ENCODE measurements around the gene OARD1.

The OARD1 gene

DNA sequence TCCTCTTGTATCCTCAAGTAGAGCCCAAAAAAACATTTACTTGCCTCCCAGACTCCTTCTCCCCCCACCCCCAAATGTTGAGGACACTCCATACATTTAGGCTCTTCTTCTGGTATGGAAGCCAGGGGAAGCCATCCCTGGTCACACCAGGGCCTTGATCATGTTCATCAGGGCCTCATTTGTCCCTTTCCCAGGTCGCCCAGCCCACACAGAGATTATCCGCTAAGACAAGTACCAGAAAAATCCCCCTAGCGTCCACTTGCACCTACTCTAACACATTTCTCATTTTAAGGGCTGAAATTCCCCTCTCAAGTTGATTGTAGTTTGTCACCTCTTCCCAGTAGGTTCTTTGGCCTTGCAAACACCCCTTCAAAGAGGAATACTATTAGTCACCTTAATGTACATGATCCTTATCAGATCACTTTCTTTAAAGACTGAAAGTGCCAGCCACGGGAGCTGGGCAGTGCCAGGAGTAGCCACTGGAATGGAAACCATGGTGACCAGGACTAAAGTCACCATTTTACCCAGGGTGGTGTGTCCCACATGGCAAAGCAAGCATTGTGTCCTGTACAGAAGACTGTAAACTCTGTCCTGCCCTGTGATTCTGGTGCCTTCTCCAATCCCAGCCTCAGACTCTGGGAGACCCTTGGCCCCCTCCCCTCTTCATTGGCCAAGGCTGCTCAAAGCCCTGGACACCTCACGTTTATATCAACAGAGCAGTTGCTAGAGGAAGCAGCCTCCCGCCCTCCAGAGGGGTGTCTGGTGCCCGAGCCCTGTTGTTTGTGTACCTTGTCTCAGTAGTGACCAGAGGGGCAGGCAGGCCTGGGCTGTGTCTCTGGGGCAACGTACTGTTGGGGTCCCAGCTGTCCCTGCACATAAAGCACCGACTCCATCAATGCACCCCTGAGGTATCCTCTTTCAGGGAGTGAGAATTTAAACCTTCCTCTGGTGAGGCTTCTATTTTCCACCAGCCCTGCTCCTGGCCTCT, 24.1 kb downstream of the OARD1 start:
- no peak for DNase-seq

DNA sequence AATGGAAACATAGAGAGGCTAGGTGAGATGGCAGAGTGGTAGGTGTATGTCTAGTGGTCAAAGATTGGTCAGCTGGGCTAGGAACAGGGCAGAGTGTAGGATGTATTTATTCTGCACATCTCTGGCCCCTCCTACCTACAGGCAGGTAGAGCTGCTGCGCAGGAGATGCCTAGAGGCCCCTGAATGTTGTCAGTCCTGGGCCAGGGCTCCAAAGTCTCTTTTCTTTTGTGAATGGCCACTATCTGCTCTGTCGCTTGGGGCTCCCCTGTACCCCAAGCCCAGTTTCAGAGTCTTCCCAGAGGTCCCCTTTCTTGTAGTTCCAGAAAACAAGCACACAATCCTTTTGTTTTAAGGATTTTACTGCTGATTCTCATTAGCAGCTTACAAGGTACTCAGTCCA, 24.9 kb downstream of the OARD1 start:
- DNase-seq, result no peak

DNA sequence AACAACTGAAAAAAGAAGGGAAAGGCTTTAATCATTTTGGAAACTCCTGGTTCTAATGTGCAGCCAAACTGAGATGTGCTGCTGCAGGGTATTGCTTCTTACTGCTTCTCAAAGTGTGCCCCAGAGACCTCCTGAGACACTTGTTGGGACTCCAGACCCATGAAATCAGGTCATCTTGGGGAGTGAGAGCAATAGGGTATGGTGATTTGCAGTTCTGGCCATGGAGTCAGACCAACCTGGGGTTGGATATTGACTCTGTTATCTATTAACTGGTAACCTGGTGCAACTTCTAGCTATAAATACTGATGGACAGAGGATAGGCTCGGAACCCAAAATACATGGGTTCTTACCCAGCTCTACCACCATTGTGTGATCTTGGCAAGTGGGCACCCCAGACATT, 26.1 kb downstream of the OARD1 start:
- DNase-seq, result no peak

DNA sequence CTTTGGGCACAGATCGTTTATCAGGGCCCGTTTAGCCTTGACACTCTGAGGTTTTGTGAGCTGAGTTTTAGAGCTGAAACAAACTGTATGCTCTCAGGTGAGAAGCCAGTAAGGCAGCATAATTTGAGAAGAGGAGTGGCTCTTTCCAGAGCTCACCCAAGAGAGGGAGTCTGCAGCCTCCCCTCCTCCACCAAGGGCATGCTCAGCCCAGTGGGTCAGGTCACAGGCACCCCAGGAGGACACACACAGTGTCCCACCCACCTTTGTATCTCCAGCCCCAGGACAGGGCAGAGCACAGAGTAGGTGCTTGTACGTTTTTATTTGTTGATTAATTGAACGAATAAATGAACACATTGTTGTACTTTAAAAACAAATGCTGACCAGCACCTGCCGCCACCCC, 26.5 kb downstream of the OARD1 start:
- no peak for DNase-seq

DNA sequence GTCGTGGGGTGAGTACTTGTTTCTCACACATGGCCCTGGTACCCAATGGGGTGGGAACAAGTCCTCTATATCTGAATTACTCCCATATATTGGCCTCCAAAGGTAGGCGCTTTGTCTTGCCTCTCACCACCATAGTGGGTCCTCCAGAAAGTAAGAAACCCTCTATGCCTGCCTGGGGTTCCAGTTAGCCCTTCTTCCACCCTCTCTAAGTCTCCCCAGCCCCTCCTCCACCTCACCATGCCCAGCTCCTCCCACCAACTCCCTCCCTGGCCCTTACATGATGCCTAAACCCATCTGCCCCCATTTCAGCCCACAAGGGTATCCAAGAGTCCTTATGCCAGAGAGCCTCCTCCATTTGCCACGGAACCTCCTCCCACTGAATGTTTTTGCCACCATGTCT, 29.0 kb downstream of the OARD1 start:
- DNase-seq, result no peak

DNA sequence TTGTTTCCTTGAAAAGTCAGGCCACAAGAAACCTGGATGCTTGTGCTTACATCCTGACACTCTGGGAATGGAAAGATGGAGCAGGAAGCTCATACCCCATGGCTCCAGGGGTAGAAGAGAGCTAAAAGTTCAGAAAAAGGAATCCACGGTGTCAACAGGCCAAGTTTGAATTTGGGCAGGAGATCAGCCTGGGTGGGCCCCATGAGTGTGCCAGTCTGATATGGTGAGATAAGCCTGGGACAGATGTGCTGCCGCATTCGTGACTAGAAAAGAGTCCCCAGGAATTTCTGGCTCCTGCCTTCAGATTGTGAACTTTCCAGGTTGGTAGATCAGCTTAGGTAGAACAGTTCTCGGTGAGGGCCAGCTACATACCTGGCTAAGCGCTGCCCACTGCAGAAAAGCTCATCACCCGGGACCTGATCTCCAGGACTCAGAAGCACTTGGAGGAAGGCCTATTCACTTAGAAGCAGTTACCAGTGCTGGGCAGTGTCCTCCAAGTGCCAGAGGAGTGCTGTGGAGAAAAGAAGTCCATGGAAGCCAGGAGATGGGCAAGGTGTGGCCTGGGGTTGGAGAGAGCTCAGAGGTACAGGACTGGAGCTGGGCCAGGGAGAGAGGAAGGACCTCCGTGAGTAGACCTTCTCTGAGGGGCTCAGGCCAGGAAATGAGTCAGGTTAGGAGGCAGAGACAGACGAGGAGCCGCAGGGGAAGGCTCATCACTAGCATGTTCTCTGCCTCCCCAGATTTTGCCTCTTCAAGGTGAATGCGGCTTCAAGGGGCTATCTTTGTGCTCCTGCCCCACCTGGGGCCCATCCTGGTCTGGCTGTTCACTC, 29.7 kb downstream of the OARD1 start, which contains the start of gene TSPO2:
TSPO2 (plus strand) TSS at position 242 of the 830 bp plus-strand sequence; CDS start at position 761, 519 bp downstream.
- DNase-seq, result no peak

DNA sequence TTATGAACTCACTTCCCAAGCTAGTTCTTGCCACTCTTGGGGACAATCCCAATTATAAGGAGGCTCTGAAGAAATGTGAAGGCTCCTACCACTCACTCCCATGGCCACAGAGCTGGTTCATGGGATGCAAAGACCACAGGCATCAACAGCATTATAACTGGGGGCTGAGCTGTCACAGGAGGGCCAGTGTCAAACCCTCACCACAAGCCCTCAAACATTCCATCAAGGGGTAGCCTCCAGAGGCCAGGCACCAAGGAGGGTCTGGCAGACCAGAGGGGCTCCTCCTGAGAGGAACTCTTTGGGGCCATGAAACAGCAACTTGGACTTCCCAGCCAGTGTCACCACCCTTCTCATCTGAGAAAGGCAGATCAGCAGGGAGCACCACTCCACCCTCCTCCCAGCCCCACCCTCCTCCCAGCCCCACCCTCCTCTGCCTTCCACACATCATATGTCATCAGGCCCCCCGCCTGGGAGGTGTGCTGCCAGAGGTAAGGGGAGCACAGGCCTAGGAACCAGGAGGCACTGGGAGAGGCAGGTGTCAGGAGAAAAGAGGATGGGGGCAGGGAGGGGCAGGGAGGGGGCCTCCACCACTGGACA, 31.1 kb downstream of the OARD1 start:
- no peak for DNase-seq

DNA sequence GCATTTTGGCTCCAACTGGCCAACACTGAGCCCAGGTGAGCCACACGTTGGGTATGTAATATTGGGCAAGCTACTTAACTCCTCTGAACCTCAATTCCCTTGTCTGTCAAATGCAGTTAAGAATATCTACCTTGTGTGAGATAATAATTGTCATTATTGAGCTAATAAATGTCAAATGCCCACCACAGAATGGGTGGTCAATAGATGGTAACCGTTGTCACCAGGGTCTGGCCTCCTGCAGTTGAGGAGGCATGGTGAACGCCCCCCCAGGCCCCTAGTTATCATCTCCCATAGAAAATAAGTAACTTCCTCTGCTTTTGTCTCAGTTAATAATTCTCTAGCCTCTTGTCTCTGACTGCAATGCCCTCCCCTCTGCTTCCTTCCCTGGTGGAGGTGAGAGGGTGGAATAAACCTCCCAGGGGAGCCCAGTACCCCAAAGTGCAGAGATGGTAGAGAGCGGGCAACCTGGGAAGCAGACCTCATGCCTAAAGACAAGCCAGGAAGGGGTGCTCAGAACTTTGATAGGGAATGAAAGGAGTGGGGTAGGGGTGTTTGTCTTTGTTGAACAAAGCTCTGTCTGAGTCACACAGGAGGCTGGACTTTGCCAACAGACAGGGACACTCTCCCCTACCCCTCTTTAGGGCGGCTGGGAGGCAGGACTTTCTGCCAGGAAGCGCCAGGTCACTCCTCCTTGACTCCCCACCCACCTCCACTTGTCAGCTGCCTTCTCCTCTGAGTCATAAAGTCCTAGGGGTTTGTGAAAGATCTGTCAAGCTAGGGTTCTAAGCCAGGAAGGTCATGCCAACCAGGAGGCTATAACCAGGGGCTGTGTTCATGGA, 31.8 kb downstream of the OARD1 start:
- DNase-seq, result no peak

DNA sequence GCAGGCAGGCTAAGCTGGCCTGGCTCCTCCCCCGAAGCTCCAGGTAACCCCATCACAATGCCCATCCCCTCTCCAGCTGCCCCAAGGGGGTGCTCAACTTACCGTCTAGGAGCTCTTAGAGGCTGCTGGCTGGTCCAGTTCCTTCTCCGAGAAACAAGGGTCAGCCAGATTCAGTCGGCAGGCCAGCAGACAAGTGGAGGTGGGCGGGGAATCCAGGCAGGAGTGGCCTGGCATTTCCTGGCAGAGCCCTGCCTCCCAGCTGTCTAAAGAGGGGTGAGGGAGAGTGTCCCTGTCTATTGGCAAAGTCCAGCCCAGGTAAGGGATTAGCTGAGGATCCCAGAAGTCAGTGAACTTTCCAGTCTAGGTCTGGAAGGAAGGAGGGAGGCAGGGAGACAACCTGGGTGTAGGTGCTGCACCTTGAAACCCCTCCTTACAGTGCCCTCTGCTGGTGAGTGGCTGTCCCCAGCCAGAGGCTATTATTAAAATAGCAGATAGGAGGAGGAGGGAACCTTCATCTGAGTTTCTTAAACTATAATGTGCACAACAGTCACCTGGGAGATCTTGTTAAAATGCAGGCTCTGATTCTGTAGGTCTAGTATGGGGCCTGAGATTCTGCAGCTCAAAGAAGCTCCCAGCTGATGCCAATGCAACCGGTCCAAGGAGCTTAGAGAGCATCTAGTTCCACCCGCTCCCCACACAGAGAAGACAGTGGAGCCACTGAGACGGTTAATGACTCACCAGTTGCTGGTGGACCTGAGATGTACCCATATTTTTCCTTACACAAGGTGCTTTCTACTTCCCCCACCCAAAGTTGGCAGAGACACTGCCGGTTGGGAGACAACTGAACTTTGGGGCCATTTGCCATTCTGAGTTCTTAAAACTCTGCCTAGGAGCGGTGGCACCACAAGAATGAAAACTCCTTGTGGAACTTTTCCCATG, 32.8 kb downstream of the OARD1 start, which contains the start of gene UNC5CL:
UNC5CL (minus strand) TSS at position 162 of the 939 bp plus-strand sequence. CDS start 4,147 bp downstream, outside the sequence.
- peak; percentile 5 to 47 (median 16) for DNase-seq

DNA sequence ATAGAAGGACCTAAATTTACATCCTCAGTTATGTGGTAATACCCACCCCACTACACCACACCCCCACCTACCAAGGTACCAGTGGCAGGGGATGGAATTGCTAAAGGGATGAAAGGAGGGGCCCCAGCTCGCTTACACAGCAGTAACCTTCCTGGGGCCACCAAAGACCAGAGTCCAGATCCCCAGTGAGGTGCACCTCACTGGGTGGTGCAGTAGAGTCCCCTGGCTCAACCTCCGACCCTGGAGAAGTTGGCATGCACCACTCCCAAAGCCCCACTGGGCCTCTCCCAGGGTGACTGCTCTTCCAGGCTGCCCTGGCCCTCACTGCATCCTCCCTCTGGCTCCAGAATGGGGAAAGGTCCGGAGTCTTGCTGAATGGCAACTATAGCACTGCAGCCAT, 34.0 kb downstream of the OARD1 start:
- DNase-seq, result no peak

DNA sequence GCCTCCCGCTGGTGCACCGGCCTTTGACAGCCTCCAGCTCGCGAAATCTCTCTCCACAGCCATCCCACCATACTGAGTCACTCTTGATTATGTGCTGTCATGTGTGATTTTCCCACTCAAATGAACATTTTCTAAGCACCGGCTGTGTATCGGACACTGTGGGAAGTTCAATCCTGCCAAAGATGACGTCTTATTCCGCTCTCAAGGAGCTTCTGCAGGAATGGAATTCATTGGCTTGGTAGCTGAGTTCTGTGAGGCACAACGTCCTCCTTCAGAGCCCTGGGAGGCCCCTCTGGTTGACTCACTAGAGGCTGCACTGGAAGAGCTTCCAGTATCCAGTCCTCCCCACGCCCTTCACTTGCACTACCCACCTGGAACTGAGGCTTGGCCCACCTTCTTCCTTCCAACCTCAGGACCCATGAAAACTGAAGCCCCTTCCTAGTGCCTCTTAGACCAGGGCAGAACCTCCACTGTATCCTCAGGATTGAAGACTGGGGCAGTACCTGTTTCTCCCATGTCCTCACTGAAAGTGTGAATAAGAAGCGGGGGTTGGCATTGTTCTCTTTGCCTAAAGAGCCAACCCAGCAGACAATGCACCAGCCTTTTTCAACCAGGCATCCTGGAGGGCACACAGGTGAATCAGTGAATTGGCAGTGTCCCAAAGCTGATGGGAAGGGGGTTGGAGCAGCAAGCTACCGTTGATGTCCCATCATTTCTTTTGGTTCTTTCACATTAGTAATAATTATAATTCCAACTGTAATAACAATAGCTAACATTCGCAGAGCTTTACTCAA, 34.9 kb downstream of the OARD1 start:
- DNase-seq, result no peak

DNA sequence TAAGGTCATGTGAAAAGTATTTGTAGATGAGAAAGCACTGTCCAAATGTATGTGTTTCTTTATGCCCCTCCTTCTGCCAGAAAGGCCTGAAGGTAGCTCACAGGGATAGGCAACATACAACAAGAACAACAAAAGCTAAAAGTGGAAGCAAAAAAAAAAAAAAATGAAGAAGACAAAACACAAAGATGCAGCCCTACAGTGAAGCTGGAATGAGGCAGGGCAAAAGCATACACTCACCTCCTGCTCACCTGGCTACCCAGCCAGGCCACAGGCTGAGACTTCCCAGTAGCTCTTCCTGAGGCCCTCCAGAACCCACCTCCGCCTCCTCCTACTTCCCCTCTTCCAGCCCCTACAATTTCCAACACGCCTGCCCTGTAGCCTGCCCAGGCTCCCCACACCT, 35.6 kb downstream of the OARD1 start:
- no peak for DNase-seq

DNA sequence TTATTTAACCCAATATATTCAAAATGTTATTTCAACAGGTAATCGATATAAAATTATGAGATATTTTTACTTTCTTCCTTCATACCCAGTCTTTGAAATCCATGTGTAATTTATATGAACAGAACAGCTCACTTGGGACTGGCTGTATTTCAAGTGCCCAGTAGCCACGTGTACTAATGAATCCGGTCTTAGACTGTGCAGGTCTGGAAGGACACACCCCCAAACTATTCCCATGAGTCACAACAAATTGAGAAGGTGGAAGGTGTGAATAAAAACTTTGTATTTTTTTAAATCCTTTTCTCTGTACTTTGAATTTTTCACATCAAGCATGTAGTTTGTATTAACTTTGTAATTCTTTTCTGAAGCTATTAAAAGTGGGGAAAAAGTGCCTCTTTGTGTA, 36.0 kb downstream of the OARD1 start:
- DNase-seq, result no peak

DNA sequence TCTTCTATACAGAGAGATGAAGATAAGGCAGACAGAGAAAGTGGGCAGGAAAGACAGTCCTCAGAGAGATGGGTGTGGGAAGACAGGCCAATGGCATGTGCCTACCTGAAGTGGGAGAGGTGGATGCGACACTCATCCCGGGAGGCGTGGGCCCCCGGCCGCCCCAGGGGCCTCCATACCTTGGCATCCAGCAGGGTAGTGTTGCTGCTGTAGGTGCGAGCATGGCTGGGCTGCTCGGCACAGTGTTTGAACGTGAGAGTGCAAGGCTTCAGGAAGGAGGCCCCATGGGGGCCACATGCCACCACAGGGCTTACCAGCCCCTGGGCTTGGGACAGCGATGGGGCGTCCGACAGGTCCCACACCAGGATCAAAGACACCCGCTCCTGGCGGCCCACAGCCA, 38.4 kb downstream of the OARD1 start:
- DNase-seq, result no peak

DNA sequence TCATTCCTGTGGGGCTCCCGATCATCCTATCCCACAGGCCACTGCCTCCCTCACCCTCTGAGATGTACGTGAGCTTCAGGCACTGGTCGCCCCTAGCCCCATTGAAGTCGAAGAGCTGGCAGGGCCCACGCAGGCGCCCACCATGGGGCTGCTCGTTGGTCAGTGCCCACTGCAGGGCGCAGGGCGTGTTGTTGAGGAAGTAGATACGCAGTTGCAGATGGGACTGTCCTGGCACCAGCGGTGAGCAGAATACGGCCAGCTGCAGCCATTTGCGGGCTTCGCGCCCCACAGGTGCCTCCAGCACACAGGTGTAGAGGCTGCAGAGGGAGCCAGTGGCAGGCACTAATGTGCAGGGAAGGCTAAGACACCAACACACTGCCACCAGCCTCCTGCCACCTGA, 39.3 kb downstream of the OARD1 start:
- DNase-seq, result no peak

DNA sequence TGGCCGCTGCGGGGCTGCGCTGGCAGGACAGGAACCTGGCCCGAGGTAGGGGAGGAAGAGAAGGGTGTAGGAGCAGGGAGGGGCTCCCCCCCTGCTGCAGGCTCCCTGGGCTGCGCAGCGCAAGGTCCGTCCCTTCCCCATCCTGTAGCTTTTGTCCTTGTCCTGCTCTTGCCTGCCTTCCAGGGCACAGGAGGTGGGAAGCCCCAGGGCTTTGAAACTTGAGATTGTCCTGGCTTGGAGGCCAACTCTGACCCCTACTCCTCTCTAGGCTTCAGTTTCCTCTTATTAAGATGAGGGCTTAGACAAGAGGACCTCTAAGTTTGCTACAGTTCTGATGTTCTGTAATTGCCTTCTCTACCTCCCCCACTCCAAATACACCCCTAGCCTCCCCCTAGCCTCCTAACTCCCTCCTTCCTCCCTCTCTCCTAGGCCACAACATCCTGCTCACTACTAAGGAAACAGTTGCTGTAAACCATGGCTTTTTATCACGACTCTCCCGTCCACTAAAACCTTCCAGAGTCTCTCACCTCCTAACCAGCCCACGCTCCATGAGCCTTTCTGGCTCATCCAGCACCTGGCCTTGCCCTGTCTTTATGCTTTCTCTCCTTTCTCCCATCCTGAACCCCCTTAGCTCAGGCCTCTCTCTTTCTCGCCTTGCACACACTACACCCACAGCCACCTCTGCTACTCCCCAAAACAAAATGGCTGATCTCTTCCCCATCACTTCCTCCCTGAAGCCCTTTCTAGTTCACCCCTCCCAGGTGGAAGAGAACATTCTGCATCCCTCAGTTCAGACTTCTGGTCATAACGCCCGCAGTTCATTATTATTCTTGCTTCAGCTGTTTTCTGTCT, 43.4 kb downstream of the OARD1 start:
- peak in 2 of 6 experiments; percentile 1 to 14 for DNase-seq

DNA sequence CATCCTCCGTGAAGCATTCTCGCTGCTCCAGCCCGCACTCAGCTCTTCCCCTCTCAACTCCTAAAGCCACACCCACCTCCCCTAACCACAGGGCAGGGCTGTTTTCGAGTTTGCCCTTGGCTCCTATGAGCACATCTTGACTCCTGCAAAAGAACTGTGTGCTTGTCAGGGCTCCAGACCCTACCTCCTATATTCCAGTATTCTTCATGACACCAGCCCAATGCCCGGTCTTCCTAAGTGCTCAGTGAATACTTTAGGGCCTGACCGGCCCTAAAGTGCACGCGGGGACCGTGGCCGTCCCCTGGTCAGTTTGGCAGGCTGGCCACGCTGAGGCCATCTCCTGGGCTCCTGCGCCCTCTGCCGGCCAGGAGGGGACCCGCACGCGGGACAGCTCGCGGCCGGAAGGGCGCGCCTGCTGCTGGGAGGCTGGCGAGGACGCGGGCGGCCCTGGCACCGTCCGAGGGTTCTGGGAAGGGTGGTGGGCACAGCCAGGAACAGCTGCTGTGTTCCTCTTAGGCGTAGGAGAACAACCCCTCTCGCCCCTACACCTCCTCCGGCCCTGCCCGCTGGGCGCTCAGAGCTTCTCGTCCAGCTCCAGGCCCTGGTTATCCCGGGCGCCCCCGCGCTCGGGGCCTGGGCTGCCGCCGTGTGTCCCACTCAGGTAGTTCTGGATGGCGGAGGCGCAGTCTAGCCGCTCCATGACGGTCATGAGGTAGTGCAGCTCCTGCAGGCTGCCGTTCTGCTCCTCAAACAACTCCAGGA, 44.2 kb downstream of the OARD1 start:
- peak; percentile 28 to 76 (median 60) for DNase-seq

DNA sequence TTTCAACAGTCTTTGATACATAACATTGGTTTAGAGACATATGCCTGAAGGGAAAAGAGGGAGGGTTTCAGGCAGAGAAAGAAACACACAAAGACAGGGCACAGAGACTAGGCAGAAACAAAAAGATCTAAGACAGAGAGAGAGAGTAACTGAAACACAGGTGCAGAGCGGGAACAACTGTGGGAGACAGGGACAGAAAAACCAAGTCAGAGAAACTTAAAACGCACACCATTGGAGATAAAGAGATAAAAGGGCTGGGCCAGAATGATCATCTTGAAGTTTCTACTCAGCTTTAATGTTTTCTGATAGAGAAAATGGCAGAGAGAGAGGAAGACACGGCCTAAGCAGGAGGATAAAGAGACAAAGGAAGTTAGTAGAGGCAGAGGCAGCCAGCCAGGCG, 44.9 kb downstream of the OARD1 start:
- DNase-seq, result peak in 1 of 6 experiments; percentile 26

Measured in stimulated activated naive CD4-positive, alpha-beta T cell (primary cell).